Activated CD4-positive, CD25-positive, alpha-beta regulatory T cell treated with anti-CD3 and anti-CD28 coated beads, Interleukin-2, amount 50 U/mL, for 16 hours (primary cell): ENCODE measurements around the gene PTCH1.

ENCODE experiments used
- DNase-seq: peaks from one replicate; pipeline ENCODE4 v3.0.0-alpha.2; 2020; ENCODE audit warnings: low read depth, low spot score

The PTCH1 gene

DNA sequence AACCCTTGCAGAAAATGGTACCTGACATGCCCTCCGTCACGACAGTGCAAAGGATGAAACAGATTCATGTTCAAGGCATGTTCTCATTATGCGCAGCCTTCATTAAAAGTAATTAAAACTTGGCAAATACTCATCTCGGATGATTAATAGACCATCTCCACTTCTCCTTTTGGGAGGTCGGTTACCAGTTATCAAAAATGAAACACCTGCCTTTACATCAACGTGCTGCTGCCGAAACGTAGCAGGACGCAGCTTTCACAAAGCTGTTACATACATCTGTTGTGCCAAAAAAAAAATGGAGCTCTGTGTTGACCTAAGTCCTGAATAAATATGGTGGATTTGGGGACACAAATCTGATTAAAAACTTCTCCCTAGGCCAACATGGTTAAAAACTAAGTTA is 75.7 kb downstream of the PTCH1 start:
- DNase-seq: no peak

DNA sequence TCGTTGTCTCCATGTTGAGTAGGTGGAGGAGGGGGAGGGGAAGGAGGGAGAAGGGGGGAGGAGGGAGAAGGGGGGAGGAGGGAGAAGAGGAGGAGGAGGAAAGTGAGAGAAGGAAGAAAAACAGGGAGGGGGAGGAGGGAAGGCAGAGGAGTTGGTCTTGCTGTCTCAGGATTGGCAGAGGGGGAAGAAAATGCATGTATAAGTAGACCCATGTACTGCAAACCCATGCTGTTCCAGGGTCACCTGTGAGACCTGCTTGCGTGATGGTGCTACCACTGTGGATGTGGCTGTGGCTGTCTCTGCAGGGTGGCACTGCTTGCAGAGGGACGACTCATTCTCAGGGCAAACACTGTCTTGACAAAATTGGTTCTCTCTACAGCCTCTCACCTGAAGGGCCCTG is 76.3 kb downstream of the PTCH1 start:
- no peak for DNase-seq

DNA sequence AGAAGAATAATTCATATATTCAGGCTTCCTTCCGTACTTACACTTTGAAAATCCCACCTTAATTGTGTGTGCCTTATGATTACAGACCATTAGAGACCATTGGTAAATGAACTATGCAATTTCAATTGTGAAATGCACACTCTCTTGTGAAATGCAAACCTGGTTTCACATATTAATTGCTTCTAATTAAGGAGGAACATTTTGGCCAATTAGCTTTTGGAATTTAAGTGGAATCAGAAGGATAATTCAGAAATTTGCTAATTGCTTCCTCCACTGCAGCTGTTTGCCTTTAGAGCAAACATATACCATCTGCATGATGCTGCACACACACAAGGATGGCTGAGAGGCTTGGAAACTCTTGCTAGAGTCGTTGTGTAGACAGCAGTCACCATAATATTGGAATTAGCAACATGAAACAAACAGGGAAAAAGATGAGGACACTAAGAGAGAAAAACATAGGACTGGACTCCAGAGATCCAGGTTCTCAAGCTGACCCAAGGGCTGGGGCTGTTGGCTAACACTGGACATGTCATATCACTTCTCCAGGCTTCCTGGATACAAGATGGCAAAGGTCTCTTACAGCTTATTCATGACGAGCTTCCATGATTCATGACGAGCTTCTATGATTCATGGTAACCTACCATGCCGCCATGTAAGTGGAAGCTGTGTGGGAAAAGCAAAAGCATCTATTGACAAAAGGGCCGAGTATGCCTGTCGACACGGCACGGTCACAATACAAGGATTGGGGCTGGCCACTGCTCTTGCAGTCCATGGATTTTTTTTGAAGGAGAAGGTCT is 78.0 kb downstream of the PTCH1 start:
- DNase-seq: no peak

DNA sequence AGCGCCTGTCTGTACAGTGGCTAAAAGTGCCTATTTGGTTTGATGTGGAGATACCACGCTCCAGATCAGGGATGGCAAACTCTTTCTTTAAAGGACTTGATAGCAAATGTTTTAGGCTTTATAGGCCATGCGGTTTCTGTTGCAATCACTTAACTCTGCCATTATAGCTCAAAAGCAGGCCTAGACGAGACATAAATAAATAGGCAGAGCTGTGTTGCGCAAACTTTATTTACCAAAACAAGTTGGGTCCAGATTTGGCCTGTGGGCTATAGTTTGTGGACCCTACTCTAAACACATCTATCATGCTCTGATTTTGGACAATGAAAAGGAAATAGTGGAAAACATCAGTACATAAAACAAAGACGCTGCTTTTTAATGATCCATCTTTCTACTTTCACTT is 79.2 kb downstream of the PTCH1 start:
- no peak for DNase-seq

DNA sequence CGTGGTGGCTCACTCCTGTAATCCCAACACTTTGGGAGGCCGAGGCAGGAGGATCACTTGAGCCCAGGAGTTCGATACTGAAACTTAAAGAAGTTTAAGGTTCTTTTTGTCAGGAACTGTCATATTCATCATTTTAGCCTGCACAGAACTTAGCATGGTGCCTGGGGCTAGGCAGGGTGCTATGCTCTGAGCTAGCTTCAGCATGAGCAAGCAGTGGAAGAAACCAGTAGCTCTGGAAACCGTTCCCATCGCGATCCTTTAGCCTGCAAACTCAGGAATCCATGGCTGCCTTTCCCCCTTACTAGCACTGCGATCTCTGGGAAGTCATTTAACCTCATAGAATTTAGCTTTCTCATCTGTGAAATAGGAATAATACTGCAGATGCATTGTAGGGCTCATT is 80.4 kb downstream of the PTCH1 start:
- no peak for DNase-seq

DNA sequence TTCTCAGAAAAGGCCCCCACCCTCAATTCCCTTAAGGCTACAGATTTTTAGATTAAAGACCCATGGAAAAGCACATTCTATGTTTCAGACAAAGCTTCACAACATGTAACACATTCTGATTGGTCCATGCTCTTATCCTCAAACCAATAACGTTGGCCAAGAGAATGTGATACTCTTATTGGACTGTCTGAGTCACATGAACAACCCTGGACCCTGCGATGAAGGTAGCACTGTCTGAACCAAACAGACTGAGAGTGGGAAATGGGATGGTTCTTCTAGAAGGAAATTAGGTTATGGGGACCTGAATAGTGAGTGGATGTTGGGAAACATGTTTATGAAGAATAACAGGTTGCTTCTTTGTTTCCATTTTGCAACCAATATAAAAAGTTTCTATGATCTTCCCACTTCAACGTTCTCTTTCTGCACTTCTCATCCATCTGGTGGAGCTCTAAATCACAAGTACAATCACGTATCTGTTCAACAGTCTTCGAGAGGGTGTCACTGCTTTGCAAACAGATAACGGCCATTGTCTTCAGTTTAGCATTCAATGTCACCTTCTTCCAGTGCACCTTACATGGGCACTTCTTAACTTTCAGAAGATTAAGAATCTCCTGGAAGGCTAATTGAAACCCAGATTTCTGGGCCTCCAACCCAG is 81.6 kb downstream of the PTCH1 start:
- no peak for DNase-seq

DNA sequence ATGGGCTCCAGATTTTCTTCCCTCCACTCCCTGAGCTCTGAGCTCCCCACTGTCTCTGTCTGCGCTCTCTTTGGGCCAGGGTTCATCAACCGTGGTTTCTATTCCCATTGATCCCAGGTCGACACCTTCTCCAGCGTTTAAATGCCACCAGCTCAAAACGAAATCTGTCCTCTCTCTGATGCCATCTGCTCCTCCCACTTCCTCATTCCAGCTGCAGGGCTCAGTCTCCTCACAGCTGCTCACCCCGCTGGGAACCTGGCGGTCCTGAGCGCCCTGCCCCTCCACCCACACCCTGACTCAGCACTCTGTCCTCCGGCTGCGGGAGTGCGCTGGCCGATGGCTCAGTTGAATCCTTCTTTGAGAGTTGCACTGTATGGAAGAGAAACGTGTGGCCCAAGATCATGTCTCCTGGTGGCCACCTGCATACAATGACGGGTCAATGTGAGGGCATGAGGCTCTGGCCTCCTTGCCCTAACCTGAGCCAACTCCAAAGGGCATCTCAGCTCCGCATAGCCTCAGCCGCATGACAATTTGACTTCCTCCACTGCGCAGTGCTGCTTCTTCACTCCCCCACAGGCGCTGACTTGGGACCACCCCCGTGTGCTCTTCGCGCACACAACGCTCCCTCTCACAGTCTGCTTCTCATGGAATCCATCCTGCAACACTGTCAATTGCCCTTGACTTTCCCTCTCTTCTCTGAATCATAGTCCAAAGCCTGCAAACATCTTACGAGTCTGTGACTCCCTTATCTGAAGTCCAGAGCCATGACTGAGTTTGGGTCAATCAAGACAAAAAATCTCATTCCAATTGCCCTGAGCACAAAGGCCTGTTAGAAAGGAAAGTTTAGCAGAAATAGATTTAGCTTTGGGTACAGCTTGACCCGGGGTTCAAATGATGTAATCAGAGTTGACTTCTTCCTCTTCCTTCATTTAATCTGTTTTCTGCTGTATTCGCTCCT is 82.4 kb downstream of the PTCH1 start:
- DNase-seq: no peak

DNA sequence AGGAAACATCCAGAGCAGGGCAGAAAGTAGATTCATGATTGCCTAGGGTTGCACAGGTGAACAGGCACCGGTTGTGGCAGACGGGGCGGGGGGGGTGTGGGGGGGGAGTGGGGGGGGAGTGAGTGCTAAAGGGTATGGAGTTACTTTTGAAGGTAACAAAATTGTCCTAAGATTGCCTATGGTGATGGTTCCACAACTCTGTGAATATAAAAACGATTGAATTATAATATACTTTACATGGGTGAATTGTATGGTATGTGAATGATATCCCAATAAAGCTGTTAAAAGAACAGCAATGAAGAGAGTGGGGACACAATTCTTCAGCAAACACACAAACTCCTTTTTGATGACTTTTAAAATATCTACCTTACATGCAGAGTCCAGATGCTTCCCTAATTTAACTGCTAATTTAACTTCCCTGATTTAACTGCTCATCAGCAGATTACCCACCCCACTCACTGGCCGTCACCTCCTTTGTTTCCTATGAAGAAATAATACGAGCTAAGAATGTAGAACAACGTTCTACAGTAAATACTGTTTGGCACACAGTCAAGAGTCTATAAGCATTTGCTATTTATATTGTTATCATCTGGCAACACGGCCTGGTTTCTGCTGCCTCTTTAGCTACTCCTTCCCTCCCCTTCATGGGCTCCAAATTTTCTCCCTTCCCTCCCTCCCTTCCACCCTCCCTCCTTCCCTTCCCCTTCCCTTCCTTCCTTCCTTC is 83.5 kb downstream of the PTCH1 start:
- DNase-seq: no peak

DNA sequence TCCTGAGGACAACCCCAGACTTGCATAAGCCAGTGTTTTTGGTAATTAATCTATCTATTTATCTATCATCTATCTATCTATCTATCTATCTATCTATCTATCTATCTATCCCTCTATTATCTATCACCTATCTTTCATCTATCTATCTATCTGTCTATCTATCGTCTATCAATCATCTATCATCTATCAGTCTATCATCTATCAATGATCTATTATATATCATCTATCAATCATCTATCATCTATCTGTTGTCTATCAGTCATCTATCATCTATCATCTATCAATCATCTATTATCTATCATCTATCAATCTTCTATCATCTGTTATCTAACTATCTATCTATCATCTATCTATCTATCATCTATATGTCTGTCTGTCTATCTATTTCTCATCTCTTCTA is 85.5 kb downstream of the PTCH1 start:
- no peak for DNase-seq

DNA sequence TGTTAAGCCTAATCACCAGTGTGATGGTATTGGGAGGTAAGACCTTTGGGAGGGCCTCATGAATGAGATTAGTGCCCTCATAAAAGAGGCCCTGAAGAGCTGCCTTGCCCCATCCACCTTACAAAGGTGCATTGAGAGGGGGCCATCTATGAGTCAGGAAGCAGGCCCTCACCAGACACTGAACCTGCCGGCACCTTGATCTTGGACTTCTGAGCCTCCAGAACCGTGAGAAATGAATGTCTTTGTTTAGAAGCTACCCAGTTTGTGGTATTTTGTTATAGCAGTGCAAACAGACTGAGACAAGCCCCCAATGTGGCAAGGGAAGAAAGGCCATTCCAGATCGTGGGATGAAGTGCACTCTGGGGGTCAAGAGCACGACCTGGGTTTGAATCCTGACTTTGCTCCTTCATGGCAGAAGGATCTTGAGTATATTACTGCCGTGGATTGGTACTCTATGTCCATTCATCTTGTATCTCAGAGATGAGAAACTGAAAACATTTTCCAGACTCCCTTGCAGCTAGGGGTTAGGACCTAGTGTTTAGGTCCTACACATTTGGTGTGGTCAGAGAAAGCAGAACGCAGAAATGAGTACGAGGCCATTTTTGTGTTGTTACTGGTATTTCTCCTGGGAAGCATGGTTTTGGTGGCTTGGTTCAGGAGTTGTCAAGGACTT is 86.7 kb downstream of the PTCH1 start:
- no peak for DNase-seq

DNA sequence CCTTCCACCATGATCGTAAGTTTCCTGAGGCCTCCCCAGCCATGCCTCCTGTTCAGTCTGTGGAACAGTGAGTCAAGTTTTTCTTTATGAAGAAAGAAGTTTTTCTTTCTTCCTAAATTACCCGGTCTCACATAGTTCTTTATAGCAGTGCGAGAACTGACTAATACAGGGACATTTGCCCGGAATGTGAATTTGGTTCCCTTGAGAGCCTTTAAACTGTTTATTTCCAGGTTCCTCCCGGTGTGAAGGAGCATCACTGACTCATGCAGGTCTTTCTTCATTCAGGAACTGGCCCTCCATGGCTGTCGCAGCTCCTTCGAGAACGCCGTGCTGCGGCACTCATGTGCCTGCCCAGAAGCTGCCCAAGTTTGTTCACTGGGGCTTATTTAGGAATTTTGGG is 87.7 kb downstream of the PTCH1 start:
- no peak for DNase-seq

DNA sequence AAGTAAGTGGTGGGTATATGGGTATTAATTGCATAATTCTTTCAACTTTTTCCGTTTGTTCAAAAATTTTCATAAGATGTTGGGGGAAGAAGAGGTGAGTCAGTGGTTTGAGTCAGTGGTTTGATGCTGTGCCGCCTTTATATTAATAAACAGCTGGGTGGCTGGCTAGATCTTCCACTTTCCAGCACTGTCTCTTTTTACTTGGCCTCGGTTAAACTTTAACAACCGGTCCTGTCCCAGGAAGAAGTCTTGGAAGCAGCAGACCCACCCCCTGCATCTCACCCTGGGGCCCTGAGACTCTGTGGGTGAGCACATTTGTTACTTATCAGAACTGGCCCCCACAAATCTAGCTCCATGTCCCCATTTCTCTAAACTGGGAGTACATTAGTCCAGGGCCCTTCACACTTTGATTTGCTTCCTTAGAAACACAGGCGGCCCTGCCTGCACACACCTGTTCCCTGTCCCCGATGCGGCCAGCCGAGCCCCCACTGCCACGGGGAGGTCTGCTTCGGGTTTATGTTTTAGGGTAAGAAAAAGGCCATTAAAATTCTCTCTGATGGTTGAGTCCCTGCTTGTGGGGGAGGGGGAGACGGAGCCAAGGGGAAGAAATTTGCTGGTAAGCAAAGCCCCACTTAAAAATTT is 90.7 kb downstream of the PTCH1 start:
- no peak for DNase-seq

DNA sequence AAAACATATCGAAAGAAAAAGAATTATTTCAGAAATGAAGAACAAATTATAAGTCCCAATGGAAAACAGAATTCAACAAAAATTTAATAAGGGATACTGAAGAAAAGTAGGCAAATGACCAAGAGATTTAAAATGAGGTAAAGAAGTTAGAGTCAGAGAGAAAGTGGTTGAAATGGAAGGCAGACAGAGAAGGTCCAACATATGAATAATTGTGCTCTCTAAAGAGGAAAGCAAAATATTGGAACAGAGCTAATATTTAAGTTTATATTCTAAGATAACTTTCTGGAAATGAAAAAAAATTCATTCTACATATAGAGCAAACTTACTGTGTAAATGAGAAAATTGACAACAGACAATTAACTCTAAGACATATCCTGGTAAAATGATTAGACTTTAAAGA is 94.1 kb downstream of the PTCH1 start:
- no peak for DNase-seq

DNA sequence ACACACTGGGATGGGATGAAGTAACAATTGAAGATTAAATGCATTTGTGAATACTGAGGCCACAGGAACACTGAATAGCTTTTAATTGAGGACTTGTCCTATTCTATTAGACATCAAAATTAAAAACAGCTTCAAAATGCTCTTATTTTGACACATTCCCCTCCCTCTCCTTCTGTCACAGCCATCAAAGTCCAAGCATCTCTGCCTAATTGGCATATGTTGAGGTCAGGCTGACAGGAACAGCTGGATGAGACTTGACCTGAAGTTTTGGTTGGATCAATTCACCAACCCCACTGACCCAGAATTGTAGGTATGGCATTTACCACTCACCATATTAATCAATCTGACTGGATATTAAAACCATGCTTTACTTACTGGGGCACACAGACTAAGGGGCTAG is 96.3 kb downstream of the PTCH1 start:
- no peak for DNase-seq

DNA sequence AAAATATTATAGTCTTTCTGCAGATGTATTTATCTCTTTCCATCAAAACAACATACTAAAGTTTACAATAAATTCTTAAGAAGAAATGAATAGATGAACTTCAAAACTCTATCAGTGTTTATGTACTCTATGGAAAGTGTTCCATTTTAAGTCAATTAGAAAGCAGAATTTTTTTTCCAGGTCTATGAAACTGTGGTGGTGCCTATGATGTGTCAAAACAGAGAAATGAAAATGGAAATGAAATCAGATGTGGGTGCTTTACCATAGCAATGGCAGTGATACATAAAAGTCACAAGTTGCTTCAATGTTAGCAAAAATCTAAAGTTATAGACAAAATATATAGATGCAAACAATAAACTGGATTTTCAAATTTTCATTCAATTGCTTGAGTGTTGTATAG is 97.3 kb downstream of the PTCH1 start:
- no peak for DNase-seq

DNA sequence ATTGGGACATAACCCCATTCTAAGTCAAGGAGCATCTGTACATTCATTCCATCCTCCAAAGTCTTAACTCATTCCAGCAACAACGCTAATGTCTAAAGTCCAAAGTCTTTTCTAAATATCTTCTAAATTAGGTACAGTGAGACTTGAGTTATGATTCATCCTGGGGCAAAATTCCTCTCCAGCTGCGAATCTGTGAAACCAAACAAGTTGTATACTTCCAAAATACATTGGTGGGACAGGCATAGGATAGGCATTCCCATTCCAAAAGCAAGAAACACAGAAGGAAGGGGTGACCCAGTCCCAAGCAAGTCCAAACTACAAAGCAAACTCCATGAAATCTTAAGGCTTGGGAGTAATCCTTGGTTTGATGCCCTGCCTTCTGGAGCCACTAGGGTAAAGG is 101.6 kb downstream of the PTCH1 start:
- DNase-seq: no peak

DNA sequence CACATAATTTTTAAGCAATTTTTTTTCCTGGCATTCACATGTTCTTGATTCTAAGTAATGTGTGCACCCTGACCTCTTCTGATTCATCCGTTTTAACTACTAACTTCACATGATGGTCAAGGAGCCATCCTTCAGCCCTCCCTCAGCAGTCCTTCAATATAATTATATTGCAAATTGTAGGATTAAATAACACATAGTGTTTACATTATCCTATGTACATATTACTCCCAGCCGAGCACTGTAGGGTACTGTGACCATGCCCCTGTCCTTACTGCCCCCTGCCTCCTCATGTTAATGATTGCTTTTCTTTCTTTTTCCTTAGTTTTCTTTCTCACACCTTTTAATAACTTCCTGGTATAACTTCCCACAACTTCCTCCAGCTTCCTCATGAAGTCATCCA is 103.0 kb downstream of the PTCH1 start:
- DNase-seq: no peak

DNA sequence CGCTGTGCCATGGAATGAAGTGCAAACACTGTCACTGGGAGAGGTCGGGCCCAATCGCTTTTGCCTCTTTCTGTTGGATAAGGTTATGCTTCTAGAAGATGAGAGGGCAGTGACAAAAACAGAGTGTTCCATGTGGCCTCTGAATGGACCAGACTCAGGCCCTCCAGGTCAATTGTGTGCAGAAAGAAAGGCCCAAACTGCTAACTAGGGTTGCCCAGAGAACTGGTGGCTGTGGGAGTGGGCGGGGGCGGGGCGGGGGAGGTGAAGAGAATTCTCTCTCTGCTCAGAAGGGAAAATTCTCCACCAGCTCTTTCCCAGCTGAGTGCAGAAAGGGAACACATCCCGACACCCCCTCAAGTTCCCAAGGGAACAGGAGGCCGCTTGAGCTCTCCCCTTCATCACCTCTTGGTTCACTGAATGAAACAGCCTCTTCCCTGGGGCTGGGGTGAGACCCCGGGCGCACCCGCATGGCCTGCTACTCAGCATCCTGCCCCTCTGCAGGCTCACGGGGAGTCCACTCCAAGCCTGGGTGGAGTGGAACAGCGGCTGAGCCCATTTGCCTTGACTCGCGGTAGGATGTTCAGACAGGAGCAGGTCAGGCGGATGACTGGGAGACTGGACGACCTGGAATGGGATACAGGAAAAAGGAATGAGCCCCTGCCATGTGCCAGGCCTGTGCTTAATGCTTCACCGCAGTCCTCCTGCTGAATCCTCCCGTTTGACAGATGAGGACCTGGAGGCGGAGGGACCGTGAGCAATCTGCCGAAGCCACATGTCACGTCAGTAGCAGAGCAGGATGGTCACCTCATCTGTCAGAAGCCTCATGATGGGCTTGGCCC is 105.5 kb downstream of the PTCH1 start:
- DNase-seq: no peak

DNA sequence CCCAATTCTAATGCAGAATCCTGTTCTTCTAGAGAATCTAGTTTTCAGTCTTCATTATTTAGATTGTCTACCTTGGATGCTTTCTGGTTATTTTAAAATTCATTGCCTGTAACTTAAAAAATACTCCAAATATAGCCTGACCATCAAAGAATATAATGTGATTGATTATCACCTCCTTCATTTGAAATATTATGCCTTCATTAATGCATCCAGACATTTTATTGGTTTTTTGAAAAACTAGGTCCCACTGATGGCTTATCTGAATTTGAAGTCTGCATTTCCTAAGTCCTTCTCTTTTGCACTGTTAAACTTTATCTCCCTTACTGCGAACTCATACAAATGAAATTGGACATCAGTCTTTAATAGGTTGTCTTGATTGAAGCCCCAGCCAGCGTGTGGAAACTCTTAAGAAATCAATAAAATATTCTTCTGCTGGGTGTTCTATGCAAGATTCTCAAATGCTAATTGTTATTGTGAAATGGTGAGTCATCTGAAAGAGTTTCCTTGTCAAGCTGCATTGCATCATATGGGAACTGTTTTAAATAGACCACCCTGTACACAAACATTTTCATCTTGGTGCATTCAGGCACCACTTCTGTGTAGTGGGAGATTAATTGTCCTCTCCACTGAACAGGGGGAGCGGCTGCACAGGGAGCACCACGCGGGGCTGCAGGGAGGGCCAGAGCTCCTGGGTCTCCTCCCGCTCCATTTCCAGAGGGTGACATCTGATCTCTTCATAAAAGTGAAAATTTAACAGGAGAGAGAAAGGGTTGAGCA is 106.9 kb downstream of the PTCH1 start:
- no peak for DNase-seq
